ENCODE results near the gene UBXN11. TPM values are rescaled to one million over a fixed set of nuclear protein-coding genes. Genes with fewer than 3 reads are reported as not detected.
A peak's percentile ranks its signal among the peaks of the same experiment; 100 is the strongest.
"Not testable (repeated sequence)": the region's sequence is repeated elsewhere in the genome, so short reads cannot be mapped to it uniquely, and the experiment has no call there.

The UBXN11 gene
- total RNA-seq, 1 experiment from 2014 or later = 4.7 TPM

DNA sequence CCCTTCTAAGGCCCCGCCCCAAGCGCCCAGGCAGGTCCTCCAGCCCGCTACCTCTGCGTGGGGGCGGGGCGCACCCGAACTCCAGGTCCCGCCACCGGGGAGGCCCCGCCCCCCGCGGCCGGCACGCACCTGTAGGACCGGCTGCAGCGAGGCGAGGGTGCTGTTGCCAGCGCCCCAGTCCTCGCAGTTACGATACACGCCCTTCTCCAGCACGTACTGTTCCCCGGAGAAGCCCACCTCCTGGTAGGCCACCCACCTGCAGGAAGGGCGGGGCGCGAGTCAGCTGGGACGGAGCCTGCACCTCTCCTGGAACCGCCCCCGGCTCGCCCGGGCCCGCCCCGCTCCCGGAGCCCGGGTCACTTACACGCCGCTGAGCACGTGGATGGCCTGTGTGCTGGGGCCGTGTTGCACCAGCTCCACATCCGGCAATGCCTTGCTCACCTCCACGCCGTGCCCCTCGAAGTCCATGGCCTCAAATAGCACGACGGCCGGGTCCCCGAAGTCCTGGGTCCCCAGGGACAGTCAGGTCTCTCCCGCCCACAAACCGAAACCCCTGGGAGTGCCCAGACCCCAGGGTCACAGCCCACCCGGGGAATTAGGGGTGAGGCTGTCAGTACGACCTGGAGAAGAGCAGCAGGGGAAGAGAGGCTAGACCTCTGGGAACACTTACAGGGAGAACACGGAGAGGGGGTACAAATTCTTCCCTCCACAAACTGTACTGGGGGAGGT lies 30.2 kb upstream of the UBXN11 start:
- no peak for DNase-seq (ENCODE audit: low read depth)

DNA sequence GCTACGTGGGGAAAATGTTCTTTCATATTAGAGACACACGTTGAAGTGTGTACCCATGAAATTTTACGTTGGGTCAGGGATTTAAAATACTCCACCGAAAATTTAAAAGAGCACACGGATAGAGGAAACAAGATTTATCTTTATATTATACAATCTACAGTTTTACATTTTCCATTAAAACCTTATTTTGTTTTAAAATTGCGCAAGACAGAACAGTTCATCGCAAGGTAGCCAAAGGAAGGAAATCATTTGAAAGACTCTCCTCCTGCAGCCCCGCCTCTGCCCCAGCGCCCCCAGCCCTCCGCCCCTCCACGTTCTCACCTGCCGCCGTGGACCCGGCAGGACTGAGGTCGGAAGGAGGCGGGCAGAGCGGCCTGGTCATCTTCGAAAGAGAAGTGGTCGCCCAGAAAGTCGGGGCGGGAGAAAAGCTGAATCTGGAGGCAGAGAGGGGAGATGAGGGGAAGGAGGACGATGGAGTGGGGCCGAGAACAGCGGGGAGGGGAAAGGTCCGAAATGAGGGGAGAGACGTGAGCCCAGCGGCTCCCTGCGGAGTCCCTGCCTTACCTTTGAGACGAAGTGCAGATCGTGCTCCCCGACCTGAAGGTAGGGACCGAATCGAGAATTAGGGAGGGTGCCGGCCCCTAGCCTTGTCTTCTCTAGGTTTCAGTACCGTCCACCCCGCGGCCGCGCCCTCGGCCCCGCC lies 29.5 kb upstream of the UBXN11 start:
- no peak for DNase-seq (ENCODE audit: low read depth)

DNA sequence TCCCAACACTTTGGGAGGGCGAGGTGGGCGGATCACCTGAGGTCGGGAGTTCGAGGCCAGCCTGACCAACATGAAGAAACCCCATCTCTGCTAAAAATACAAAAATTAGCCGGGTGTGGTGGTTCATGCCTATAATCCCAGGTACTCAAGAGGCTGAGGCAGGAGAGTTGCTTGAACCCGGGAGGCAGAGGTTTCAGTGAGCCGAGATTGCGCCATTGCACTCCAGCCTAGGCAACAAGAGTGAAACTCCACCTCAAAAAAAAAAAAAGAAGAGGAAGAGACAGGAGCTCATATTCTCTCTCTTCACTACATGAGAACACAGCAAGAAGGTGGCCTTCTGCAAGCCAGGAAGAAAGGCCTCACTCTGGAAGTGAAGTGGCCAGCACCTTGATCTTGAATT lies 26.9 kb upstream of the UBXN11 start:
- DNase-seq (ENCODE audit: low read depth) = not testable (repeated sequence)

DNA sequence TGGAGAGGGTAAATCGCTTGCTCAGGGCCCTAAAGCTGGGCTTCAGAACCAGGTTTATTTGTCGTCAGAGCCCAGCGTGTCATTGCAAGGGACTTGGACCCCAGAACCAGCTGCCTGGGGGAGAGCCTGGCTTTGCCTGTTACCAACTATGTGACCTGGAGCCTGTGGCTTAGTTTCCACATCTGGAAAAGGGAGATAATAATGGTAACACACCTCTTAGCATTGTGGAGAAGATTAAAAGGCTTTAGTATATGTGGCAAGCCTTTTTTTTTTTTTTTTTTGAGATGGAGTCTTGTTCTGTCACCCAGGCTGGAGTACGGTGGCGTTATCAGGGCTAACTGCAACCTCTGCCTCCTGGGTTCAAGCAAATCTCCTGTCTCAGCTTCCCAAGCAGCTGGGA lies 23.8 kb upstream of the UBXN11 start:
- DNase-seq (ENCODE audit: low read depth) = no peak

DNA sequence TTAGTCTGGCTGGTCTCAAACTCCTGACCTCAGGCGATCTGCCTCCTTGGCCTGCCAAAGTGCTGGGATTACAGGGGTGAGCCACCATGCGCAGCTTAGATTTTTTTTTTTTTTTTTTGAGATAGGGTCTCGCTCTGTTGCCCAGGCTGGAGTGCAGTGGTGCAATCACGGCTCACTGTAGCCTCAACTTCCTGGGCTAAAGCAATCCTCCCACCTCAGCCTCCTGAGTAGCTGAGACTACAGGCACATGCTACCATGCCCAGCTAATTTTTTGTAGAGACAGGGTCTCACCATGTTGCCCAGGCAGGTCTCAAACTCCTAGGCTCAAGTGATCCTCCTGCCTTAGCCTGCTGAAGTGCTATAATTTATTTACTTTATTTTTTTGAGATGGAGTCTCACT lies 22.9 kb upstream of the UBXN11 start:
- not testable (repeated sequence) for DNase-seq (ENCODE audit: low read depth)

DNA sequence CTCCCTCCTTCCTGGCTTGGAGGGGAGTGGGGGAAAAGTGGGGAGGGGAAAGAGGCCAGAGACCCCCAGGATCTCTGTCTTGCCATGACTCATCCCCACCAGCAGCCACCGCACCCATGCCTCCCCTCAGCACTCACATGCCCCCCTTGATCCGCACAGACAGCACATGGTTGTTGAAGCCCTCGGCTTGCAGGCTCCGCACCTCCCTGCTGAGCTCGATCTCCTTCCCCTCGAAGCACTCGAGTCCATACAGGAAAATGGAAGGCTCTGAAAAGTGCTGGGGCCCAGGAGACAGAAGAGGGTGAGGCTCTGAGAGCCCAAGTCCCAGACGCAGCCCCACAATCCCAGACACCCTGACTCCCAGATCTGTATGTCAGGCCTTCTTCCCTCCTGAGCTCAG lies 22.2 kb upstream of the UBXN11 start:
- no peak for DNase-seq (ENCODE audit: low read depth)

DNA sequence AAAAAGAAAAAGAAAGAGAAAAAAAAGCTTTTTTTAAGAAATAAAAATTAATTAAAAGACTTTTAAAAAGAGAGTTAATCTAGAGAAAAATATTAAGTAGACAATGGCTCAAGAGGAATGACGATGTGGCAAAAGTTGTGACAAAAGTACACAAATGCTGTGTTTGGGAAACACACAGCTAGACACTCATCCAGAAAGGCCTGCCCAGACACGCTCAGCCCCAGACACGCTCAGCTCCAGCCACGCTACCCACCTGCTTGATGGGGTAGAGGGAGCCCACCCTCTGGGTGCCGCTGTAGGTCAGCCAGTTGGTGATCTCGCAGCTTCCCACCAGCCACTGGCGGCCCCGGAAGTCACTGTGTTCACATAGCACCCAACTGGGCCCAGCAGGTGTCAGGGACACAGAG lies 21.5 kb upstream of the UBXN11 start:
- DNase-seq (ENCODE audit: low read depth) = no peak

DNA sequence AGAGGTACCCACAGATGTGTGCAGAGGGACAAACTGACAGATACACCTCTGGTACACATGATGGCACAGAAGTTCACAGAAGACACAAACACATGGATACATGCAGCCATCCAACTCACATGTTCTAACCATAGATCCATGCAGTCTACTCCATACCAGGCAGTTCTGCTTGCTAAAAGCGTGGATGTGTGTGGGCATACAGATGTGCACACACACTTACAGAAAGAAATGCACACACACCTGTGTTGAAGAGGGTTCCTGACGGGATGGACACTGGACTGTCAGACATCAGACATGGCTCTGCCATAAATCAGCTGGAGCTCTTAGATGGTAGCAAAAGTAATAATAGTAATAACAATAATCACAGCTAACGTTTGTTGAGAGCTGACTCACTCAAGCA lies 18.1 kb upstream of the UBXN11 start:
- no peak for DNase-seq (ENCODE audit: low read depth)

DNA sequence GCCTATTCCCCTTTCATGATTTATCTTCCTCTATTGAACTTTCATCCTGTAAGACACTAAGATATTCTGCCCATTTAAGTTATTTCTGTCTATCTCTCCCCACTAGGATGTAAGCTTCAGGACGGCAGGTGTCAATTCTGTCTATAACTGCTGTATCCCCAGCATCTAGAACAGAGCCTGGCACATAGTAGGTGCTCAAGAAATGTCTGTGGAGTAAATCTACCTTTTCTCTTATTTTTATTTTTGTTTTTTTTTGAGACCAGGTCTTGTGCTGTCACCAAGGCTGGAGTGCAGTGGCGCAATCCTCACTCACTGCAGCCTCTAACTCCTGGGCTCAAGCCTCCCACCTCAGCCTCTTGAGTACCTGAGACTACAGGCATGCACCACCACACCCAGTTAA lies 16.9 kb upstream of the UBXN11 start:
- no peak for DNase-seq (ENCODE audit: low read depth)

DNA sequence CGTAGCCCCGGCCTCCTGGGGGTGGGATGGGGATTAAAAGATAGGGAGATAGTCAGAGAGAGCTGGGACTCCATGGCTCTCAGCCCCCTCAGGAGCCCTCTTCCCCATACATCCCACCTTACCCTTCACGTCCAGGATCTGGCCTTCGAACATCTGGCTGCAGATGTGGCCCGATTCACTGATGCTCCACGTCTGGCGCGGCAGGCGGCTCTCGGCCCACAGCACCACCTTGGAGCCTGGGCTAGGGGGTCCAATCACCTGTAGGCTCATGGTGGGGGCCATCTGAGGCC lies 15.6 kb upstream of the UBXN11 start:
- DNase-seq (ENCODE audit: low read depth) = no peak

DNA sequence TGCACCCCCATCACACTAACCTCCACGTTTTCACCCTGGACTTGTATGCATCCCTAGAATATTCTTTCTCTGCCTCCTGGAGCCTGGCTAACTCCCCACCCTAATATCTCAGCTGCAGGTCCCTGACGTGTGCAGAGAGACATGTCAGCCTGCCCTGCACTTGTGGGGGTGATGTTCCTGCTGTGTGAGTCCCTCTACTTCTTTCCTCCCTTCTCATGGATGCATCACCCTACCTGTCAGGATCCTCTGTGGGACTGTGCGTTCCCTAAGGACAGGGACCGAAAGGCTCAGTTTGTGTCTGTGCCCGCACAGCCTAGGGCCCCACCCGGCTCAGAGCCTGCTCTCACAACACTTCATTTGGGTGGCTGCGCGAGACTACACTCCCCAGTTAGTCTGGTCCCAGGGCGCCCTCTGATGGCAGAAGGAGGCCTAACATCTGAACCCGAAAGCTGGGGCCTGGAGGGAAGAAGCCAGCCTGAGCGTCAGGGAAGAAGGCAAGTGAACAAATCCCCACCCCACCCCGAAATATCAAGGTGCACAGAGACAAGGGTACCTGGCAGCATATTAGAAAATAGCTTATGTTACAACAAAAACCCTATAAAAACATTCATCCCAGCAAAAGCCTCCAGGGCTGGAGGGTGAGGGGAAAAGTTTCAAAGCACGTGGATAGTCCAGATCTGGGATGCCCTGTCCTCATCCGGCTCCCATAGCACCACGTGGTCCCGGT lies 15.0 kb upstream of the UBXN11 start:
- peak; percentile 78 for DNase-seq (ENCODE audit: low read depth)

DNA sequence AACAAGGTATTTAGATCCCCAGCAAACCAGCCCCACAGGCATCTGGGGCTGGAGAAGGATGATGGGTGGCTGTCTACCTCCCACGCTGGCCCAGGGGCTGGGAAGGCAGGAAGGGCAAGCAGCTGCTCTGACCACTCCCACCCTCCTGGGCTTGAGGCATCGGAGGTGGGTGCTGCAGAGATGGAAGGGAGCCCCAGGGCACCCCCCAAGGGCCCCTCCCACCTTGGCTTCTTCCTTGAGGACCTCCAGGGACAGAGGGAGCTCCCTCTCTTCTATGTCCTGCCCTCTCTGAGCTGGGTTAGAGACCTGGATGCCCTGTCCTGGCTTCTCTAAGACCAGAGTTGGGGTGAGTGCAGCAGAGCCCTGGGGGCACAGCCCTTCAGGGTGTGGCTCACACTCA lies 14.5 kb upstream of the UBXN11 start:
- DNase-seq (ENCODE audit: low read depth) = no peak

DNA sequence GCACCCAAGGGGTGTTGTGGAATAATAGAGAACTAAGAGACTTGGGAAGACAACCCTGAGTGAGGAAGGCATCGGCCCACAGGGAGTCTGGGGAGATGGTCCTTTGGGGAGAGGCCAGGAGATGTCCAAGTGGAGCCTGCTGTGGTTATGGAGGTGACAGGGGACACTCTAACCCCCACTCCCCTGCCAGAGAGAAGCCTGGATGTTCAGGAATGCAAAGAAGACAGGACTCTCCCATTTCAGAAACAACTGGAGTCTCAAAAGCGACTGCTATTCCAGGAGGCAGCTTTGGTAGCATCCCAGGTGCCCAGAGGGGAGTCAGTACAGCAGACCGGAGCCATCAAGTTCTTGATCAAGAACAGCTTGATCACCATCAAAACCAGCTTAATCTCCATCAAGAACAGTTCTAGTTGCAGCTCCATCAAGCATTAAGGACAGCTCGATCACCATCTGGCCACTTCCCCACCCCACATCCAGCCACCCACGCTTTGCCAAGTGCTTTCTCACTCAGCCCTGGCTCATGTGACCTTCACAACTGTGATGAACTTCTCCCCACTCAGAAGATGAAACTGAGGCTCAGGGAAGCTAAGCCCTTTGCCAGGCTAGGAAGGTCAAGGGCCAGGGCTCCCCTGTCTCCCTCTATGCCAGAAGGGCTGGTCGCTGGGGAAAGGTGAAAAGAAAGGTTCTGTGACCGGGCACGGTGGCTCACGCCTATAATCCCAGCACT lies 12.1 kb upstream of the UBXN11 start:
- no peak for DNase-seq (ENCODE audit: low read depth)

DNA sequence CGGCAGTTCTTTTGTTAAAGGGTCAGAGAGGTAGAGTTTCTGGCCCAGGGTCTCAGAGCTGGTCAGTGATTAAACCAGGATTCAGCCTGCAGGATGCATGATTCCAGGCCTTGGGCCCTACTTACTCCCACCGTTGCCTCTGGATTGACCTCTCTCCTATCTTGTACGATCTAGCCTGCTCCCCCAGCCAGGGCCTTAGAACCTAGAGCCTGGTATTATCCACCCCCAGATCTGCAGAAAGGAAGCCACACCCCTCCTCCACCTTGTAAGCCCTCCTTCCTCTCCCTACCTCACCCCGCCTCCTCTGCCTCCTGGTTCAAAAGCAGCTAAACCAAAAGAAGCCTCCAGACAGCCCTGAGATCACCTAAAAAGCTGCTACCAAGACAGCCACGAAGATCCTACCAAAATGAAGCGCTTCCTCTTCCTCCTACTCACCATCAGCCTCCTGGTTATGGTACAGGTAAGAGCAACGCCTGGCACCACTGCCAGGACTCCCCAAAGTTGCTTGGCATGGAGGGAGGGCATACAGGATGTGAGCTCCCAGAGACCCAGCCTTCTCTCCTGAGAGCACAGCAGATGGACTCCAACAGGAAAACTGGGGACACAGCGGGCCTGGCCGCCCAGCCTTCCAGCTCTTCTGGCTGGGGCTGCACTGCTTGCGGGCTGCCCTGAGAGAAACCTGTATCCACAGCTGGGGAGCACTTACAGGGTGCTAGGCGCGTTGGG lies 11.3 kb upstream of the UBXN11 start, which contains the start of gene CD52:
Gene CD52 (plus strand): TSS at position 347 of the 726 bp plus-strand sequence. CDS start 60 bp downstream, at position 407.
- DNase-seq (ENCODE audit: low read depth) = no peak

DNA sequence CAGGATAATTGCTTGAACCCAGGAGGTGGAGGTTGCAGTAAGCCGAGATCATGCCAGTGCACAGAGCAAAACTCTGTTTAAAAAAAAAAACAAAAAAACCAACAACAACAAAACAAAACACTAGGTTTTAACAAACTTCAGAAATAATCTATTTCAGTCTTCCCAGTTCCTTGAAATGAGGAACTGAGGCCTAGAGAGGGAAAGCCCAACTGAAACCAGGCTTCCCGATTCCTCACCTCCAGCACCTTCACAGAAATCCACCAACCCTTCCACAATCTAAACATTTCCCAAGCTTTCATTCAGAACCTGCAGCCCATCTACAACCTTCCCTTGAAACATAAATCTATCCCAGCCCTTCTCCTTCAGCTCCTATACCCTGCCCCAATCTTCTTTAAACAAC lies 10.7 kb upstream of the UBXN11 start:
- DNase-seq (ENCODE audit: low read depth) = no peak

DNA sequence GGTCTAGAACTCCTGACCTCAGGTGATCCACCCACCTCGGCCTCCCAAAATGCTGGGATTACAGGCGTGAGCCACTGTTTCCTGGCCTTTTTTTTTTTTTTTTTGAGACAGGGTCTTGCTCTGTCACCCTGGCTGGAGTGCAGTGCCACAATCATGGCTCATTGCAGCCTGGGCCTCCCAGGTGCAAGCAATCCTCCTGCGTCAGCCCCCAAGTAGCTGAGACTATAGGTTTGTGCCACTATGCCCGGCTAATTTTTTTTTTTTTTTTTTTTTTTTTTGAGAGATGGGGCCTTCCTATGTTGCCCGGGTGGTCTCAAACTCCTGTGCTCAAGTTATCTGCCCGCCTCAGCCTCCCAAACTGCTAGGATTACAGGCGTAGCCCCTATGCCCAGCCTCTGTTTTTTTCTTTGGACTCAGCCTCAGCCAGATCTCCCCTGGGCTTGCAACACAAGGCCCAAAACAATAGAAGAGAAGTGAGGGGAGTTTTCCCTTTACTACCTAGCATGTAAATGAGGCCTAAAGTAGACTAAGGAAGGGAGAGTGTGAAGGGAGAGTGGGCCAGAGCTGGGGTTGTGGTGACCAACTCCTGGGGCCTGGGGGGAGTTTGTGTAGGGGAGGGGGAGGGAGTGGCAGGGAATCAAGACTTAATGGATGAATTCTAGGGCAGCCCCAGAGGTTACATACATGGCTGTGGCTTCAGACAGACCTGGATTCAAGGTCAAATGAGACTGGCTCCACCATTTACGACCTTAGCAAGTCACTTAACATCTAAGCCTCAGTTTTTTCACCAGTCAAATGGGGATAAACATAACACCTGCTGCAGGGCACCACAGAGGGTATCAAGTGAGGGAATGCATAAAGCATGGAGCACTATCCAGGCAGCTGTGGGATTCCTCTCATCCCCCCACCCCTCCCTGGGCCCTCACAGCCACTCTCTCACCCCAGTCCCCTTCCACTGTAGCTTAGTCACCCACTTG lies 9.7 kb upstream of the UBXN11 start:
- DNase-seq (ENCODE audit: low read depth) = no peak

DNA sequence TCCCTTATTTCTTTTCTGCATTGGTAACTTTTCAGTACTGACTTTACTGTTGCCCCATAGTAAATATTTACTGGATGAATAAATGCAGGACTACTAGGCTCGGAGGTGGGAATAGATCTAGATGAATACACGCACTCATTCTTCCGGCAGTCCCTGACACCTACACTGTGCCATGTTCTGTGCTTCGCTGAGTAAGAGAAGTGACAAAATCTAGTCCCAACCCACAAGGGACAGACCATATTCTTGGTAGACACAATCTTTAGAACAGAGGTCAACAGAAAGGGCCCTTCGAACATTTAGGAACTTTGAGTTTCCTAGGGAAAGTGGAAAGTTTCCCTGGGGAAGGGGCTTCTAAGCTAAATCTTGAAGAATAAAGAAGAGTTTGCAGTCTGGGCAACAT lies 8.1 kb upstream of the UBXN11 start:
- DNase-seq (ENCODE audit: low read depth) = no peak

DNA sequence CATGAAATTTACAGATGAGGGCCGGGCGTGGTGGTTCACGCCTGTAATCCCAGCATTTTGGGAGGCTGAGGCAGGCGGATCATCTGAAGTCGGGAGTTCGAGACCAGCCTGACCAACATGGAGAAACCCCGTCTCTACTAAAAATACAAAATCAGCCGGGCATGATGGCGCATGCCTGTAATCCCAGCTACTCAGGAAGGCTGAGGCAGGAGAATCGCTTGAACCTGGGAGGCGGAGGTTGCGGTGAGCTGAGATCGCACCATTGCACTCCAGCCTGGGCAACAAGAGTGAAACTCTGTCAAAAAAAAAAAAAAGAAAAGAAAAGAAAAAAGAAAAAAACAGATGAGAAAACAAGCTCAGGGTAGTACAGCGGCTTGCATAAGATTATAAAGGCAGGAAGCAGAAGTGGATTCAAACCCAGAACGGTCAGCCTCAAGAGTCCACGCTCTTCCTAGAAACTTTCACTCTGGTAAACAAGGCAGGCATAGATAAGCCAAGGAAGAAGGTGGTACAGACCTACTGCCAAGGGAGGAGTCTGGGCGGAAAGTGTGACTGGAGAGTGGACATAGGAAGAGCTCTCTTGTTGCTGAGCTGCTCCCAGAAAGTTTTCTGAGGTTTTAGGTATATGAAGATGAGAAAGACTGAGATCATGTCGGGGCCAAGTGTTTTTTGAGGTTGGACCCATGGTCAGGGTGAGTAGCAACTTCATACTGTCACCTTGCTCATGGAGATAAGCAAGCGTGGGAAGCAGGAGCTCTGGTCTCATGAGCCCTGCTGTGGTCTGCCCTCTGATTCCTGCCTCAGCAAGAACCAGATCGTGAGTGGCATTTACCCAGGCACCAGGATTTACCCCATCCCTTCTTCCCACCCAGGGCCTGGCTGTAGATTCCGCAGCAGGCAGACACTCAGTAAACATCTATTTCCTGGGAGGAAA lies 1.8 kb upstream of the UBXN11 start:
- not testable (repeated sequence) for DNase-seq (ENCODE audit: low read depth)

DNA sequence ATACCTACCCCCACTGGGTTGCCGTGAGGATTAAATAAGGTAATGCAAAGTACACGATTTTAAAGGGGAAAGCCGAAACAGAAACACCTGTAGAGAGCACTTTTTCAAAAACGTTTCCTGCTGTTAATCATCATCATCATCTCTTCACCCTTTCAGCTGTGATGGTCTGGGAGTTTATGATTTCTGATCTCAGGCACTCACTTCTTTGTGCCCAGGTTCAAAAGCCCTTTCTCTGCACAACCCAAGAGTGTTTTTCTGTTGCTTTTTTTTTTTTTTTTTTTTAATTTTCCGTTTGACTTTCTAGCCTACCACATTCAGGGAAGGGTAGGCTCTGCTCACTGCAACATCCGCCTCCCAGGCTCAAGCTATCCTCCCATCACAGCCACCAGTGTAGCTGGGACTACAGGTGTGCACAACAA lies 936 bp upstream of the UBXN11 start:
- no peak for DNase-seq (ENCODE audit: low read depth)
